Suprapubic skin (tissue), 4 donors: ENCODE results near the gene ESPN. TPM values are rescaled to one million over a fixed set of nuclear protein-coding genes. Genes with fewer than 3 reads are reported as not detected.
A peak's percentile ranks its signal among the peaks of the same experiment; 100 is the strongest.
"Not testable (repeated sequence)": the region's sequence is repeated elsewhere in the genome, so short reads cannot be mapped to it uniquely, and the experiment has no call there.

Experiments
- DNase-seq, 2 donors: peaks; one replicate each; pipeline ENCODE4 v3.0.0-alpha.2; 2019; ENCODE audit warnings: low spot score in 2 of 2
- H3K27ac ChIP-seq: fragments of 200-600 bp; sonication (generic); one replicate; pipeline ENCODE4 v1.5.1; 2019
- H3K27me3 ChIP-seq: fragments of 200-600 bp; sonication (generic); one replicate; pipeline ENCODE4 v1.5.1; 2019
- H3K36me3 ChIP-seq: fragments of 200-600 bp; sonication (generic); one replicate; pipeline ENCODE4 v1.5.1; 2019
- H3K4me1 ChIP-seq: fragments of 200-600 bp; sonication (generic); one replicate; pipeline ENCODE4 v1.5.1; 2019
- H3K4me3 ChIP-seq: fragments of 200-600 bp; sonication (generic); one replicate; pipeline ENCODE4 v1.5.1; 2019; ENCODE audit warnings: mild to moderate bottlenecking
- H3K9me3 ChIP-seq: fragments of 200-600 bp; sonication (generic); one replicate; pipeline ENCODE4 v1.5.1; 2019
- CTCF ChIP-seq, 2 donors: fragments of 200-600 bp in 1 of 2; fragments of 450-650 bp in 1 of 2; sonication (generic) in 1 of 2; IDR thresholded peaks; one replicate each; pipeline ENCODE4 v1.5.1; 2016 to 2019; ENCODE audit warnings: antibody characterized with exemption in 2 of 2, mild to moderate bottlenecking in 1 of 2, moderate library complexity in 1 of 2
- EP300 ChIP-seq: sonication (generic); formaldehyde crosslinking; IDR thresholded peaks from one replicate; pipeline ENCODE4 v1.6.1; 2017; ENCODE audit warnings: antibody characterized with exemption
- POLR2A ChIP-seq, 2 donors: fragments of 450-650 bp; IDR thresholded peaks; one replicate each; pipeline ENCODE4 v1.6.1; 2017; ENCODE audit warnings: antibody characterized with exemption in 2 of 2, mild to moderate bottlenecking in 2 of 2, moderate library complexity in 2 of 2
- POLR2AphosphoS5 ChIP-seq, 3 donors: sonication (generic); formaldehyde crosslinking; IDR thresholded peaks; one replicate each; pipeline ENCODE4 v1.6.1; 2017; ENCODE audit warnings: antibody characterized with exemption in 3 of 3
- WGBS: methylation state at CpG from one replicate; pipeline ENCODE4 v1.1.5; 2018; 5-methylcytosine and 5-hydroxymethylcytosine counted together
- total RNA-seq, 4 donors: library from RNA; depleted of rRNA; stranded (reverse); fragments of >200 nt; gene quantifications; one replicate each; pipeline ENCODE4 v1.1.0, GENCODE V29; 2016

The ESPN gene
- total RNA-seq, 4 donors from 2014 or later: 37.6 to 54.4 (median 48.8) TPM

GRCh38 chr1:6446665-6447015, 22.1 kb downstream of the ESPN start:
- no peaks in the 10 kb centered on the region for H3K9me3 ChIP-seq

GRCh38 chr1:6447016-6447817, 22.6 kb downstream of the ESPN start:
- WGBS: 4% methylated on average over 44 of the region's 67 CpGs
- peaks cover 82% of the 10 kb centered on the region for H3K27me3 ChIP-seq
- H3K4me3 ChIP-seq: peak overlapping the region; percentile 33

More at GRCh38 chr1:6446665-6447015, 22.1 kb downstream of the ESPN start:
- no peak for TF ChIP-seq POLR2AphosphoS5 (IDR thresholded peaks at IDR 0.05)
- no CpG with 5 or more reads among the region's 4 CpGs for WGBS
- Histone ChIP-seq H3K4me3 (no peak overlapping the region), H3K27ac (no peak overlapping the region), H3K36me3 (no peaks in the 10 kb centered on the region), H3K27me3 (peaks cover 79% of the 10 kb centered on the region), H3K4me1 (peaks cover 27% of the 10 kb centered on the region)
- no peak for DNase-seq

GRCh38 chr1:6447818-6448748, 23.5 kb downstream of the ESPN start:
- Histone ChIP-seq H3K4me3 (peak overlapping the region; percentile 33), H3K27me3 (peaks cover 89% of the 10 kb centered on the region), H3K36me3 (no peaks in the 10 kb centered on the region), H3K4me1 (peaks cover 27% of the 10 kb centered on the region), H3K9me3 (no peaks in the 10 kb centered on the region), H3K27ac (no peak overlapping the region)
- 2% methylated on average over 29 of the region's 68 CpGs for WGBS
- DNase-seq: no peak
- TF ChIP-seq POLR2A (IDR thresholded peaks at IDR 0.05) (no peak), CTCF (IDR thresholded peaks at IDR 0.05) (no peak), EP300 (no peak), POLR2AphosphoS5 (IDR thresholded peaks at IDR 0.05) (no peak)

More at GRCh38 chr1:6447016-6447817, 22.6 kb downstream of the ESPN start:
- TF ChIP-seq EP300: no peak
- TF ChIP-seq POLR2AphosphoS5 (IDR thresholded peaks at IDR 0.05): no peak
- no peak for TF ChIP-seq CTCF (IDR thresholded peaks at IDR 0.05)
- no peak for TF ChIP-seq POLR2A (IDR thresholded peaks at IDR 0.05)
- Histone ChIP-seq H3K27ac (no peak overlapping the region), H3K4me1 (peaks cover 27% of the 10 kb centered on the region), H3K36me3 (no peaks in the 10 kb centered on the region), H3K9me3 (no peaks in the 10 kb centered on the region)
- no peak for DNase-seq

GRCh38 chr1:6448749-6449631, 24.4 kb downstream of the ESPN start:
- TF ChIP-seq POLR2AphosphoS5 (IDR thresholded peaks at IDR 0.05) (no peak), CTCF (IDR thresholded peaks at IDR 0.05) (no peak), POLR2A (IDR thresholded peaks at IDR 0.05) (no peak), EP300 (no peak)

GRCh38 chr1:6450005-6450450, 25.5 kb downstream of the ESPN start:
- WGBS: 42% methylated on average over 5 of the region's 7 CpGs
- H3K9me3 ChIP-seq: no peaks in the 10 kb centered on the region
- TF ChIP-seq CTCF (IDR thresholded peaks at IDR 0.05): no peak
- no peak for TF ChIP-seq EP300
- TF ChIP-seq POLR2AphosphoS5 (IDR thresholded peaks at IDR 0.05): no peak
- no peak overlapping the region for H3K4me3 ChIP-seq
- no peak for DNase-seq
- no peak overlapping the region for H3K27ac ChIP-seq
- peaks cover 41% of the 10 kb centered on the region for H3K4me1 ChIP-seq
- no peaks in the 10 kb centered on the region for H3K36me3 ChIP-seq
- peaks cover 99% of the 10 kb centered on the region for H3K27me3 ChIP-seq

More at GRCh38 chr1:6448749-6449631, 24.4 kb downstream of the ESPN start:
- WGBS: 35% methylated on average over 9 of the region's 66 CpGs
- no peak for DNase-seq
- peaks cover 31% of the 10 kb centered on the region for H3K4me1 ChIP-seq
- peak overlapping the region; percentile 33 for H3K4me3 ChIP-seq
- no peak overlapping the region for H3K27ac ChIP-seq
- no peaks in the 10 kb centered on the region for H3K9me3 ChIP-seq
- no peaks in the 10 kb centered on the region for H3K36me3 ChIP-seq
- H3K27me3 ChIP-seq: peaks cover 91% of the 10 kb centered on the region

GRCh38 chr1:6450486-6450885, 25.9 kb downstream of the ESPN start:
- H3K4me1 ChIP-seq: peaks cover 46% of the 10 kb centered on the region
- DNase-seq, H3K9me3 ChIP-seq, H3K36me3 ChIP-seq, H3K4me3 ChIP-seq, H3K27ac ChIP-seq: not testable (repeated sequence)
- WGBS: 61% methylated on average over 10 of the region's 10 CpGs
- peaks cover 99% of the 10 kb centered on the region for H3K27me3 ChIP-seq
